Neural cell (in vitro differentiated cells): ENCODE results near the gene FOXD2.

Experiments
- CTCF ChIP-seq: fragments of 450-650 bp; IDR thresholded peaks from 2 replicates; pipeline ENCODE4 v1.5.1; 2014; ENCODE audit warnings: antibody characterized with exemption, mild to moderate bottlenecking, moderate library complexity; ENCODE audit not compliant: poor library complexity, severe bottlenecking
- EP300 ChIP-seq: fragments of 450-650 bp; conservative IDR thresholded peaks from 2 replicates; pipeline ENCODE4 v1.6.1; 2014; ENCODE audit warnings: antibody characterized with exemption, mild to moderate bottlenecking, moderate library complexity; ENCODE audit not compliant: poor library complexity, severe bottlenecking

GRCh38 chr1:47412437-47412836 lies 25.4 kb upstream of the FOXD2 start:
- TF ChIP-seq CTCF (no peak), EP300 (no peak)
